CMK (cell line): ENCODE measurements around the gene RBMX2.
A peak's percentile ranks its signal among the peaks of the same experiment; 100 is the strongest.
"Not testable (repeated sequence)": the region's sequence is repeated elsewhere in the genome, so short reads cannot be mapped to it uniquely, and the experiment has no call there.

Experiments
- DNase-seq: peaks from one replicate; pipeline ENCODE4 v3.0.0-alpha.2; 2010; ENCODE audit warnings: low read depth

Gene RBMX2, protein sequence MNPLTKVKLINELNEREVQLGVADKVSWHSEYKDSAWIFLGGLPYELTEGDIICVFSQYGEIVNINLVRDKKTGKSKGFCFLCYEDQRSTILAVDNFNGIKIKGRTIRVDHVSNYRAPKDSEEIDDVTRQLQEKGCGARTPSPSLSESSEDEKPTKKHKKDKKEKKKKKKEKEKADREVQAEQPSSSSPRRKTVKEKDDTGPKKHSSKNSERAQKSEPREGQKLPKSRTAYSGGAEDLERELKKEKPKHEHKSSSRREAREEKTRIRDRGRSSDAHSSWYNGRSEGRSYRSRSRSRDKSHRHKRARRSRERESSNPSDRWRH

DNA sequence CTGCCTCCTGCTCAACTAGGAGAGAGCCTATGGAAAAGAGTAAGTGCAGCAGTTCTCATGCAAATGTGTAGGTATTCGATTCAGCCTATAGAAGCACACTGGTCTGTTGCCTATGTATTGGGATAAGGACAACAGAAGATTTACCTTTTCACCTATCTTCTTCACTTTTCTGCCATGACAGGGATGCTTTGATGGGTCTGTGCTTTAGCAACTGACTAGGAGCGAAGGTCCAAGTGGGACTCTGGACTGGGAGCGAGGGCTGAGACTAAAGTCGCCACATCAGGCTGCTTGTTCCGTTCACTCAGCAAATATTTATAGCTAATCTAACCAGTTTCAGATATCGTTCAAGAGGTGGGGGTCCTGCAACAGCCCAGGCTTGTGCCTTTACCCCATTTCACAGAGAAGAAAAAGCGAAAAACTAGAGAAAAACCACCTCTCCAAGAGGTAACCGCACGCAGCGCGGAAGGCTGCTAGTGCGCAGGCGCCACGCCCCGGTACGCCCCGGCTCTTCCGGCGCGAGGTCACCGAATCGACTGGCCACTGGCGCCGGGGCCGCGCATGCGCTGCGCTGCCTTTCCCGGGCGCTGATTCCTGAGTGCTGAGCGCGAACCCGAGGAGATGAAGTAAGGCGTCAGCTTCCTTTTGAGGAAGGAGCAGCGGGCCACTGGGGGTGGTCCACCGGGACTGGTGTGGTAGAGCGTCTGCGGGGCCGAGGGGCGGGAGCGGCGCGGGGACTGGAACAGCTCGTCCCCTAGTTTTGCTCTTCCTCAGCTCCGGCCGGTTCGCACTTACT lies at the start of gene RBMX2:
Gene RBMX2, plus strand, starts transcription at position 573 of the 793 bp plus-strand sequence. Its CDS starts 46 bp downstream, at position 619.
- DNase-seq: peak; percentile 60

DNA sequence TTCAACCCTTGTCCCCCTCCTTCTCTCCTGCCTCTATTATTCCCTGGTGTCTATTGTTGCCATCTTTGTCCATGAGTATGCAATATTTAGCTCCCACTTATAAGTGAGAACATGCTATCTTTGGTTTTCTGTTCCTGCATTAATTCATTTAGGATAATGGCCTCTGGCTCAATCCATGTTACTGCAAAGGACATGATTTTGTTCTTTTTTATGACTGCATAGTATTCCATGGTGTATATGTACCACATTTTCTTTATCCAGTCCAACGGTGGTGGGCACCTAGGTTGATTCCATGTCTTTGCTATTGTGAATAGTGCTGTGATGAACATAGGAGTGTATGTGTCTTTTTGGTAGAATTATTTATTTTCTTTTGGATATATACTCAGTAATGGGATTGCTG lies 49.7 kb upstream of the RBMX2 start:
- DNase-seq: not testable (repeated sequence)

DNA sequence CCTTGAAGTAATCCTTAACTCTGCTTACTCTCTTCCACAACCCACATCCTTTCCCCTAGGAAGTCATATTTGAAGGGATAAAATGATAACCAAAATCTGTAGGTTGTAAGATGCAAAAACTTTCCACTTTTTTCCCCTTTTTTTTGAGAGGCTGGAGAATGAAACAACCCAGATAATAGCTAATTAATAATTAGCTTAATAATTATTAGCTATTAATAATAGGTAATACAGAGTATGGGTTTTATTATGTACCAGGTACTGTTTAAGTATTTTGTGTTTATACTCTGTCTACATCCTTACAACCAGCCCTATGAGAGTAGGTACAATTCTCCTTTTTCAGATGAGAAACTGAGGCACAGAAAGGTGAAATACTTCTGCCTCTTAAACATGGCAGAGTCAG lies 25.7 kb upstream of the RBMX2 start:
- DNase-seq: no peak

DNA sequence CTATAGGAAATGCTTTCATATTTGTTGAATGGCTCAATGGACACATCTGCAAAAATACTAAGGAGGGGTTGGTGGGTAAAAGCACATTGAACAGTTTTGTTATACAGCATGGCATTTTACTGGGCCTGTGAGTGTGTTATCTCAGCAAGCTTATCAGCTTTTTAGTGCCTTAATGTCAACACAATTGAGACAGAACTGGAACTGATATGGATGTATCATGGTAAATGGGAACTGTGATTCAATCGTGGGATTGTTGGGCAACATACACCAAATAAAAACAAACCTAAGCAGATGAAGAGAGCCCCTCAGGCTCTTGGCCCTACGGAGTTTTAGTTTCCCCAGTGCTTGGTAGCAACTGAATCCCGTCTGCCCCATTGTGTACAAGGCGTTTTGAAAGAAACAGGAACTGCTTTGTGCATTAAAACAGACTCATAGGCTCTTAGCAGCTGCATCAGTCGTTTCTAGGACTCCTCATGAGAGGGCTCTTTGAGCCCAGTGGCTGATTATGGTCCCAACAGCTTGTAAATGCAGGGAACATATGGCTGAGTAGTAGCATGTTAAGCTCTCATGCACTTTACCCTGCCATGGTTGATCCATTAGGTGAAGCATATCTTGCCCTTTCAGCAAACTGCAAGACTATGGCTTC lies 23.6 kb upstream of the RBMX2 start:
- DNase-seq: no peak

DNA sequence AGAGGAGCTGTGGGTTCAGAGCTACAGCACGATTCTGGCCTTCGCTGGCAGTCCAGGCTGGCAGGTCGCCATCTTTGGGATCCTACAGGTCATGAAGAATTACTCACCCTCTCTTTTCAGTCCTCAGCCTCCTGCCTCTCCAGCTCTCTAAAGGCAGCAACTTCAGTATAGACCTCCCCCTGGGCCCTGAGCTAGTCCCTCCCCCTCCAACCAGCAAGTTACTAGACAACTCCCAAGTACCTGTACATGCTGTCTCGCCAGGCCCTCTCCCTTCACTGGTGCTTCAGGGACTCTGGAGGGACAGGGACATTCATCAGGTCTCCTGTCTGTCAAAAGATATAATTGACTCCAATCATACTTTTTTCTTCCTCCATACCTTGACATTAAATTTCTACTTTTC lies 16.3 kb upstream of the RBMX2 start, which contains the start of gene GPR119:
Gene GPR119, minus strand, starts transcription at position 155 of the 400 bp plus-strand sequence. CDS start 227 bp downstream, outside the sequence.
- DNase-seq: no peak

DNA sequence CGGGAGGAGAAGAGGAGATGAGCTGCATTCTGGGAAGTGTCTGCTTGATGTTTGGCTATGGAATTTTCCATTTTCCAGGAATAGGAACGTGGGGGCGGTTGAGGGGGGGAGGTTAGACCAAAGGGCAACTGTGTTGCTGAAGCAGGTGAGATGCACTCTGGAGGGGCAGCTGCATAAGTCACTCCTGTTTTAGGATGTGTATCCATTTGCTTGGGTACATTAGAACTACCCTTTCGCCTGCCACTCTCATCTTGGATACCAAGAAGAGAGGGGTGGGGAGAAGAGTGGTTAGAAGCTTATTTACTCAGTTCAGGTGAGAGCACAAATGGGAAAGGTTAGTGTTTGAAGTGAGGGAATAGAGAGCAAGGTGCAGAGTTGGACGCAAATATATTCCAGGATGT lies 15.4 kb upstream of the RBMX2 start:
- DNase-seq: no peak

DNA sequence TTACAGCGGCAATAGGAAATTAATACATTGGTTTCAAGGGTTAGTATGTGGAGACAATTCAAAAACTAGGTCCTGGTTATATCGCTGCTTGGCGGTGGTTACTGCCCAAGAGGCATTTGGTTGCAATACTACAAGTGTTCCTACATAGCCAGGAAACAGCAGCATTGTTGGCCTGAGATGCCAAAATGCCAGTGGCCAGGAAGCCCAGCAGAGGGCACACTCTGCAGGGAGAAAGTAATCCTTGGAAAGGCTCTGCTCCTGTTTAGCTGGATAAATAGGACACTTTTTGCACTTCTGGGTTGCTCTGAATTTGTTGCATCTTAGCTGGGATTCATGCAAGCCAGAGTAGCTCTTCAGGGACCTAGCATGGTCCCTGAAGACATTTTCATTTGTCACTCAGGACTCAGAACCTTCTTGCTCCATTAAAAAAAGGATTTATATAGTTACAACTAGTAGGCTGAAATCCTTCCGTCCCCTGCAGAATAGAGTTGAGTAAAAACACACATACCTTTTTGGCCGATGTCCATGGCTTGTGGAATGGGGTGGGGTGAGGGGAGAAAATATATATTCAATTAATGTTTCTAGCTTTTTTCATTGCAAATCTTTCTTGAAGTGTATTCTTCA lies 8.2 kb upstream of the RBMX2 start:
- DNase-seq: no peak

DNA sequence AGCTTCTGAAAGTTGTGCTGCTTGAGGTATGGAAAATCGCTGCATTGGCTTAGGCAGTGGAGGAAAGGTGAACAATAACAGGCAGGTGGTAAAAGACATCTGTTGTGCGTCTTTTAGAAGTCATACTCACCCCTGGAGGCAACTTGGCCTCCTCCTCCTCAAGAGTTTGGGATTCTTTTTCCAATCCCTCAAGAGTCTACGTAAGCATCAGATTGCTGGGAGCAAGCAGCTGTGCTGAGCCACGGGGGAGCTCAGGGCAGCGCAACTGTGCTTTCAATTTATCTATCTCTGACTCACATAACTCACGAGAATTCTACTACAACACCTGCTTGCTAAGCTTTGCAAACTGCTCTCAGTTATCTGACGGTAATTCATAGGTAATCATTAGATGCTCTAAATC lies 6.4 kb upstream of the RBMX2 start:
- DNase-seq: no peak

DNA sequence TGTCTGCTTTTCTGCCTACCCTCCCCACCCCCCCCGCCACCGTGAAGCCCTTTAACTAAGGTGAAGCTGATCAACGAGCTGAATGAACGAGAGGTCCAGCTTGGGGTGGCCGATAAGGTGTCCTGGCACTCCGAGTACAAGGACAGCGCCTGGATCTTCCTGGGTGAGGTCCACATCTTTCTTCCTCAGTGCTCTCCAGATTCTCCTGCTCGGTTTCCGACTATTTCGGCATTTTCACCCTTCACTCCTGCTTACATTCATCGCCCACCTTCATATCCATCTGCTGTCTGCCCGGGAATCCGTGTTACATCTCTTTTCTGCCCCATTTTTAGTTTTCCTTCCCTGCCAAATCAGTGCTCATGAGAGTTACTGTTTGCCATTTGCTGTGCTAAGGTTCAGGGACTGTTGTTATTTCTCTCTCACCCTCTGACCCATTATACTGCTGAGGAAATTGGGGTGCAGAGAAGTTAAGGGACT lies 459 bp downstream of the RBMX2 start:
- no peak for DNase-seq

DNA sequence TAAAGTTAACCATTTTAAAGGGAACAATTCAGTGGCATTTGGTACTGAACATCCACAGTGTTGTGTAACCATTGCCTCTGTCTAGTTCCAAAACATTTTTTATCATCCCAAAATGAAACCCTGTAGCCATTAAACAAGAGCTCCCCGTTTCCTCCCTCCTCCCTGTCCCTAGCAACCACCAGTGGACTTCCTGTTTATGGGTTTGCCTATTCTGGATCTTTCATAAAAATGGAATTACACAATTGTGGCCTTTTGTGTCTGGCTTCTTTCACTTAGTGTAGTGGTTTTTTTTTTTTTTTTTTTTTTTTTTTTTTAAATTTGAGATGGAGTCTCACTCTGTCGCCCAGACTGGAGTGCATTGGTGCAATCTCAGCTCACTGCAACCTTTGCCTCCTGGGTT lies 11.6 kb downstream of the RBMX2 start:
- DNase-seq: no peak

DNA sequence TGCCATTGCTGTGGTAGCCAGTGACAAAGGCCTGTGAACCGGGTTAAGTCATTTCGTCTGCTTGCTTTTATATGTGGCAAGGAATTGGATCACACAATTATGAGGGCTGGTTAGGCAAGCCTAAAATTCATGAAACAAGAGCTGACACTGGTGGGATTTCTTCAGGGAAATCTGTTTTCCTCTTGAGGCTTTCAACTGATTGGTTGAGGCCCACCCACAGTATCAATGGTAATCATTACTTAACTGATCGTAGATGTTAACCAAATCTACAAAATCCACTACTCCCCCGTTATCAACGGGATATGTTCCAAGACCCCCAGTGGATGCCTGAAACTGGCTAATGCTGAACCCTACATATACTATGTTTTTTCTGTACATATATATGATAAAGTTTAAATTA lies 13.0 kb downstream of the RBMX2 start:
- no peak for DNase-seq

DNA sequence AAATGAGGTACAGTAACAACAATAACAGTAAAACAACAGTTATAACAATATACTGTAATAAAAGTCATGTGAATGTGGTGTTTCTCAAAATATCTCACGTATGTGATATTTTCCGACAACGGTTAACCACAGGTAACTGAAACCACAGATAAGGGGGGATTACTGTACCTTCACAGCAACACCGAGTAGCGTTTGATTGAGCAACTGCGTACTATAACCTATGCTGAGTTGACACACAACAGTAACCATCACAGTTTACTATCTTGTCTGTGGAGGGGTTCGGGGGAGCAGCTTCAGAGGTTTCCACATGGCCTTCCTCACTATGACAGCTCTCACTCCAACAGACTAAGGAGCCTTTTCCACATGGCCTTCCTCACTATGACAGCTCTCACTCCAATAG lies 13.4 kb downstream of the RBMX2 start:
- no peak for DNase-seq

DNA sequence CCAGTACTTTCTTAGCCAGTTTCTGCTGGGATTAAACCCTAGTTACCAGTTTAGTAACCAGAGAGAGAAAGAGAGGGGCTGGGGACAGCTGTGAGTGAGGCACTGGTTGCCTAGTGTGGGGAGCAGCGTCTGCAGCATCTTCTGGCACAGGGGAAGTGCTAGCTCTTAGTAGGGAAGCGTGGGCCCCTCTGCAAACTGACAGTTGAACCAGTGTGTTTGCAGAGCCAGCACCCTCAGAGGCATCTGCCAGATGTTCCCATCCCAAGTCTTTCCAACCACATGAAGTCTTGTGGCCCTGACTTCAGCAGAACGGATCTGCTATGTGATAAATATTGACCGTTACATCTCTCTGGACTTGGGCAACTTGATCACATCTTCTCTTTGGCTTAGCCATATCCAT lies 15.0 kb downstream of the RBMX2 start:
- DNase-seq: no peak

DNA sequence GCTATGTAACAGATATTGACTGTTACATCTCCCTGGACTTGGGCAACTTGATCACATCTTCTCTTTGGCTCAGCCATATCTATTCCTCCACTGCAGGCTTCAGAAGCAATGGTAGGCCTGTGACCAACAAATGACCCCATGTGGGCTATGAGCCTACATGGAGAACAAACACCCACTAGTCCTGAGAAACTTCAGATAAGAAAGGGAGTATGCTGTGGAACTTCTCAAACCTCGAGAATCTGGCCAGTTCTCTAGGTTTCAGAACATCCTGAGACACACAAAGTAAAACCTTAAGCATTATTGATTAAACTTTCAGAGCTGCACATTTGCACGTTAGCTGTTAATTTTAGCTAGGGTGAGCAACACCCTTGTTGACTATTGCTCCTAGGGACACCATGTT lies 16.3 kb downstream of the RBMX2 start:
- DNase-seq: no peak

DNA sequence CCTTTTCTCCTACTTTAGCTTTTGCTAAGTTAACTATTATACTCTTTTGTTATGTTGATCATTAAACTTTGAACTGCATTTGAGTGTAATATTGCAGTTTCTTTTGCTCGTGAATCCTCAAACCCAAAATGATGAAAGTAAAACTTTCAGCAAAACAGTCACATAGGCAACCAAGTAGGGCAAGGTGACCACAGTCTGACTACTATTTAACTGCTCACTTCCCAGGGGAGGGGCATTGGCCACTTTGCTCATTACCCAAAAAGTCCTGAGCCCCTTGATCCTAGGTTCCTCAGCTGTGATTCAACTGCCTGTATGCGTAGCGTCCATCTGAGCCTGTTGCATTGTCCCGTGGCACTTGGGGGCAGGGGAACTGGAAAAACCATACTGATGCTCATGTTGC lies 17.0 kb downstream of the RBMX2 start:
- DNase-seq: no peak

DNA sequence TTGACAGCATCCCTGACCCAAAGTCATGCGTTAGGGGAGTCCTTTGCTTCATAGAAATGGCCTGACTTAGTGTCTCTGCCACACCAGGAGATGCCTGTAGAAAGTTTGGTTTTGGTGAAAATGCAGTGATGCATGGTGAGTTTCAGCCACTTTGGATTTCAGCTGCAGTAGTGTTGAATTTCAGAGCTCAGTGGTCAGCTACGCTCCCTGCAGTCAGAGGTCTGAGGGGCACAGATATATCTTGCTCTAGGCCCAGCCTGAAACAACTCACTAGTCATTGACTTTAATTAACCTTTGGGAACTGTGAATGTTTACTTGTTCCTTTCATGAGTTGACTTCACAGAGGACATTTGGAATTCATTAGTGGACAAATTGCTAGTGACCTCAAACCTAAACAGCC lies 17.5 kb downstream of the RBMX2 start:
- DNase-seq: no peak

DNA sequence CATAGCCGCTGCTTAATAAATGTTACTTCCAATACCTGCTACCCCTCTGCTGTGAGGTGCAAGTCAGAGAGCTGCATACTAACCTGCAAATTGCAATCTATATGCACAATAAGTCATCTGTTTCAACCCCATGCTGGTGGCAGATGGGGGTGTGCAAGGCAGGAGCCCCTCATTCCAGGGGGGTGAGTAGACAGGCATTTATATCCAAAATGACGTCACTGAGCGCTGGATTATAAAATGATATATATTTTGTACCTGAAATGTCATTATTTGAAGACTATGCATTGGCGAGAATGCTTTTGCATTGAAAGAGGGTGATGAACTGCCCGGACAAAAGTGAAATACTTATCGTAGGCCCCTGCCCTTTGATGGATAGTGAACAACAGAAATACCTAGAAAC lies 24.7 kb downstream of the RBMX2 start:
- DNase-seq: no peak

DNA sequence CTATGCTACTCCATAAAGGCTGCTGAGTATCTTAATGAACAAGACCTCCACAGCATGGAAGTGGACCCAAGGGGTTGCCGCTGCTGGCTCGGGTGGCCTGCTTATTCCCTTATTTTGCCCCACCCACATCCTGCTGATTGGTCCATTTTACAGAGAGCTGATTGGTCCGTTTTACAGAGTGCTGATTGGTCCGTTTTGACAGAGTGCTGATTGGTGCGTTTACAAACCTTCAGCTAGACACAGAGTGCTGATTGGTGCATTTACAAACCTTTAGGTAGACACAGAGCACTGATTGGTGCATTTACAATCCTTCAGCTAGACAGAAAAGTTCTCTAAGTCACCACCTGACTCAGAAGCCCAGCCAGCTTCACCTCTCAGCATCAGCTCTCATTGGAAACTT lies 27.4 kb downstream of the RBMX2 start:
- not testable (repeated sequence) for DNase-seq

DNA sequence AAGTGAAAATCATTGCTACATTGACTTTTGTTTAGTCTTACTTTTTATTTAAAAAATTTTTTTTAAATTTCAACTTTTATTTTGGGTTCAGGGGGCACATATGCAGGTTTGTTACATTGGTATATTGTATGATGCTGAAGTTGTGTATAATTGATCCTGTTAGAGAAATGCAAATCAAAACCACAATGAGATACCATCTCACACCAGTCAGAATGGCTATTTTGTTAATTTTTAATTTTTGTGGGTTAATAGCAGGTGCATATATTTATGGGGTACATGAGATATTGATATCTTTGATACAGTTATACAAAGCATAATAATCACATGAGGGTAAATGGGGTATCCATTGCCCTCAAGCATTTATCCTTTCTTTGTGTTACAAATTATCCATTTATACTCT lies 34.1 kb downstream of the RBMX2 start:
- no peak for DNase-seq

DNA sequence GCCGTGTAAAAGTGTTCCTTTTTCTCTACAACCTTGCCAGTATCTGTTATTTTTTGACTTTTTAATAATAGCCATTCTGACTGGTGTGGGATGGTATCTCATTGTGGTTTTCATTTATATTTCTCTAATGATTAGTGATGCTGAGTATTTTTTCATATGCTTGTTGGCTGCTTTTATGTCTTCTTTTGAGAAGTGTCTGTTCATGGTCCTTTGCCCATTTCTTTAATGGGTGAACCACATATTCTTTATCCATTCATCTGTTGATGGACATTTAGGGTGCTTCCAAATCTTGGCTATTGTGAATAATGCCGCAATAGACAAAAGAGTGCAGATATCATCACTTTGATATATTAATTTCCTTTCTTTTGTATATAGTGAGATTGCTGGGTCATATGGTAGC lies 36.2 kb downstream of the RBMX2 start:
- not testable (repeated sequence) for DNase-seq

DNA sequence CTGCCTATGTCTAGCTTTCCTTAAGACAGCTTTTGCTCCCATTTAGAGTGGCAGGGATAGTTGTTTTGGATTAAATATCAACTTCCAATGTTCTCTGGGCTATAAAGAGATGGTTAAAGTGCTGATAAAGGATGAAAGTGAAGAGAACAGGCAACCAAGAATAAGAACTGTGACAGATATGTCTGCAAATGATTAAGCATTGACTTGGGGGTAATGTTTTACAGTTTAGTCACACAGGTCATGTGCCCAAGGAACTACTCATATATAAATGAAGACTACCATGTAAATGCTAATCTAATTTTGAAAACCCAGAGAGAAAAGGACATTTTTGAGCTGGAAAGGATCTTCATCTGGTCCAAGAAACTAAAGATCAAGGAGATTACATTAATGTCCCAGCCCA lies 42.1 kb downstream of the RBMX2 start:
- no peak for DNase-seq

DNA sequence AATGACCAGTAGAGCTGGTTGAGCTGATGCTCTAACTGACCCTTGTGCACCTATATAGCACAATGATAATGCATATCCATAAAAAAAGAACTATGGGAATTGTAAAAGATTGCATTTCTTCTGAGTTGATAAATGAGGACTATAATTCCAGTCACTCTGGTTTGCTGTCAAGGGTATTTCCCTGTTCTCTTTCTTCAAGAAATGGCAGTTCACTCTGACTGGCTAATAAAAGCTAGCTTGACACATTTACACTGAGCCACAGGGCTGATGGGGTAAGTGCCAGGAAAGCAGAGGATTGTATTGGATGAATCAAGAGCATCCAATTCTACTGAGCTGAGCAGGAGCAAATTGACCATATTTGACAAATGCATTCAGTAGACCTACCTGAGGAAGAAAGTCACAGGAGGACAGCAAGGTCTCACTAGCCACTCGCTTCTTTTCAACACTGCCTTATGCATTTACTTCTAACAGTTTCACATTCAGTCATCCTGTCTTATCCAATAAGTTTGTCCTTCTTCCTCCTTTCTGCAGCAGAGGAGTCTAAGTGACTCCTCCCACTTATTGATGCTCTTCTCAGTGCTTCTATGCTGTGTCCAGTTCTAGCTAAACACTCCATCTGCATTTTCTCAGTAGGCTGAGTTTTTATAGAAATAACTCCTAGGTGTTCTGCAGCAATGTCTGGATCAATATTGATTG lies 43.0 kb downstream of the RBMX2 start:
- no peak for DNase-seq
